RWPE2 (cell line): Measurements from ENCODE around the gene PHLDA1.
"Not testable (repeated sequence)": the region's sequence is repeated elsewhere in the genome, so short reads cannot be mapped to it uniquely, and the experiment has no call there.

Experiments used
- ATAC-seq: fragments of 200-7000 bp; cut with Tn5 transposase; 3 replicates; pipeline ENCODE4 v1.9.1; 2021; ENCODE audit warnings: low read depth
- DNase-seq: peaks from one replicate; pipeline ENCODE4 v3.0.0-alpha.2; 2020; ENCODE audit warnings: low spot score
- H3K27ac ChIP-seq: fragments of 450-650 bp; 2 replicates; pipeline ENCODE4 v1.5.1; 2017; ENCODE audit warnings: mild to moderate bottlenecking; ENCODE audit not compliant: poor library complexity, severe bottlenecking
- H3K27me3 ChIP-seq: fragments of 250-450 bp; sonication (Bioruptor Pico); 2 replicates; pipeline ENCODE4 v1.5.1; 2021; ENCODE audit warnings: mild to moderate bottlenecking, moderate library complexity; ENCODE audit not compliant: insufficient read depth, poor library complexity, severe bottlenecking
- H3K36me3 ChIP-seq: fragments of 250-450 bp; sonication (Bioruptor Pico); 2 replicates; pipeline ENCODE4 v1.5.1; 2020; ENCODE audit warnings: low read depth, mild to moderate bottlenecking, moderate library complexity
- H3K4me1 ChIP-seq: fragments of 250-450 bp; sonication (Bioruptor Pico); 2 replicates; pipeline ENCODE4 v1.5.1; 2021; ENCODE audit warnings: mild to moderate bottlenecking, moderate library complexity; ENCODE audit not compliant: insufficient read depth, poor library complexity, severe bottlenecking
- H3K4me3 ChIP-seq: fragments of 250-450 bp; sonication (Bioruptor Pico); 2 replicates; pipeline ENCODE4 v1.5.1; 2021; ENCODE audit warnings: mild to moderate bottlenecking, moderate library complexity; ENCODE audit not compliant: severe bottlenecking
- H3K9me3 ChIP-seq: fragments of 250-450 bp; sonication (Bioruptor Pico); 2 replicates; pipeline ENCODE4 v1.5.1; 2021; ENCODE audit warnings: mild to moderate bottlenecking, moderate library complexity; ENCODE audit not compliant: severe bottlenecking
- TF ChIP-seq, protein P1 (sequence below): fragments of 450-650 bp; IDR thresholded peaks from one replicate; pipeline ENCODE4 v1.5.1; 2017; ENCODE audit warnings: mild to moderate bottlenecking, moderate library complexity; ENCODE audit not compliant: poor library complexity, severe bottlenecking

The PHLDA1 gene

DNA sequence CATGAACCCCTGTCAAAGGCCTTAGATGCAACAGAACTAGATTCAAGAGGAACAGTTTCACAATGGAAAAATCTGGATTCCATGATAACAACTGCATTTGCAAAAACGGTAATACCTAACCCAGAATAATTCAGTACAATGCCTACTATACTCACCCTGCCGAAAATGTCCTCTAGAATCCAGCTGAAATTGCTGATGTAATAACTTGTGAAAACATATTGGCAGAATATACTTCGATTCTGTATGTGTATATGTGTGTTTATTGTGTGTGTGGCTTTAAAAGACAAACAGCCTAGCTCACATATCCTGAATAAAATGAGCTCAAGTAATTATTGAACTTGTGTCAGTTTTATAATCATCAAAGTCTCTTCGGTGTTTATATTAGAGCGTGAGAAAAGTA is 46.0 kb downstream of the PHLDA1 start:
- no peak for DNase-seq
- H3K27ac ChIP-seq, result no peak overlapping the region
- no peak for ATAC-seq
- H3K4me1 ChIP-seq, result peaks cover 5% of the 10 kb centered on the region
- no peaks in the 10 kb centered on the region for H3K36me3 ChIP-seq
- no peak overlapping the region for H3K4me3 ChIP-seq
- no peaks in the 10 kb centered on the region for H3K27me3 ChIP-seq
- TF ChIP-seq, protein P1, sequence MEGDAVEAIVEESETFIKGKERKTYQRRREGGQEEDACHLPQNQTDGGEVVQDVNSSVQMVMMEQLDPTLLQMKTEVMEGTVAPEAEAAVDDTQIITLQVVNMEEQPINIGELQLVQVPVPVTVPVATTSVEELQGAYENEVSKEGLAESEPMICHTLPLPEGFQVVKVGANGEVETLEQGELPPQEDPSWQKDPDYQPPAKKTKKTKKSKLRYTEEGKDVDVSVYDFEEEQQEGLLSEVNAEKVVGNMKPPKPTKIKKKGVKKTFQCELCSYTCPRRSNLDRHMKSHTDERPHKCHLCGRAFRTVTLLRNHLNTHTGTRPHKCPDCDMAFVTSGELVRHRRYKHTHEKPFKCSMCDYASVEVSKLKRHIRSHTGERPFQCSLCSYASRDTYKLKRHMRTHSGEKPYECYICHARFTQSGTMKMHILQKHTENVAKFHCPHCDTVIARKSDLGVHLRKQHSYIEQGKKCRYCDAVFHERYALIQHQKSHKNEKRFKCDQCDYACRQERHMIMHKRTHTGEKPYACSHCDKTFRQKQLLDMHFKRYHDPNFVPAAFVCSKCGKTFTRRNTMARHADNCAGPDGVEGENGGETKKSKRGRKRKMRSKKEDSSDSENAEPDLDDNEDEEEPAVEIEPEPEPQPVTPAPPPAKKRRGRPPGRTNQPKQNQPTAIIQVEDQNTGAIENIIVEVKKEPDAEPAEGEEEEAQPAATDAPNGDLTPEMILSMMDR, result no peak
- no peaks in the 10 kb centered on the region for H3K9me3 ChIP-seq

DNA sequence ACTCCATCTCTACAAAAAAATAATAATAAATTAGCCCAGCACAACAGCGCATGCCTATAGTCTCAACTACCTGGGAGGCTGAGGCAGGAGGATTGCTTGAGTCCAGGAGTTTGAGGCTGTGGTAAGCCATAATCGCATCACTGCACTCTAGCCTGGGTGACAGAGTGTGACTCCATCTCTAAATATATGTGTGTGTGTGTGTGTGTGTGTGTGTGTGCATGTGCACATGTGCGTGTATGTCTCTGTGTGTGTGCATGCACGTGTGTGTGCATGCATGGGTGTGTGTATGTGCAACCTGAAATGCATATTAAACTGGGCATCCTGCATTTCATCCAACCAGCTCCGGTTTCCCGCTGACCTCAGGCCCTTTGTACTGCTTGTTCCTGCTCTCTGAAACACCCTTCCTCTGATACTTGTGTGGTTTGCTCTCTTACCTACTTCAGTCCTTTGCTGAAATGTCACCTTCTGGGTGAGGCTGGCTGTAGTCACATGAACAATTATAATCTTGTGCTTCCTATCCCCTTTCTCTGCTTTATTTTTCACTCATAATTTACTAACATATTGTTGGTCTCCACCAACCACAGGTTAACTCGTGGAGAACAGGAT is 46.9 kb downstream of the PHLDA1 start:
- no peaks in the 10 kb centered on the region for H3K36me3 ChIP-seq
- H3K4me3 ChIP-seq, result no peak overlapping the region
- no peaks in the 10 kb centered on the region for H3K9me3 ChIP-seq
- H3K27me3 ChIP-seq, result no peaks in the 10 kb centered on the region
- H3K4me1 ChIP-seq, result peaks cover 10% of the 10 kb centered on the region
- no peak for ATAC-seq
- no peak for DNase-seq
- no peak overlapping the region for H3K27ac ChIP-seq
- TF ChIP-seq, protein P1, result no peak

DNA sequence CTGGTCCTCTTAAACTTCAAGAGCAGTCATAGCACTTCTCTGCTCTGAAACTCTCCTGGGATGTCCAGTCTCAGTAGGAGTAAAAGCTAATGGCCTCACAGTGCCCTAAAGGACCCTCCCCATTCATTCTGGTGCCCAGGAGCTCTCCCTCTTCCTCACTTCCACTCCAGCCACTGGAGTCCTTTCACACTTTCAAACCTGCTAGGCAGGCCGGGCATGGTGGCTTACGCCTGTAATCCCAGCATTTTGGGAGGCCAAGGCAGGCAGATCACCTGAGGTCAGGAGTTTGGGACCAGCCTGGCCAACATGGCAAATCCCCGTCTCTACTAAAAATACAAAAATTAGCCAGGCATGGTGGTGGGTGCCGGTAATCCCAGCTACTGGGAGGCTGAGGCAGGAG is 47.7 kb downstream of the PHLDA1 start:
- ATAC-seq, DNase-seq, H3K27me3 ChIP-seq, H3K9me3 ChIP-seq, H3K4me3 ChIP-seq, H3K27ac ChIP-seq, H3K36me3 ChIP-seq: not testable (repeated sequence)
- peaks cover 18% of the 10 kb centered on the region for H3K4me1 ChIP-seq

DNA sequence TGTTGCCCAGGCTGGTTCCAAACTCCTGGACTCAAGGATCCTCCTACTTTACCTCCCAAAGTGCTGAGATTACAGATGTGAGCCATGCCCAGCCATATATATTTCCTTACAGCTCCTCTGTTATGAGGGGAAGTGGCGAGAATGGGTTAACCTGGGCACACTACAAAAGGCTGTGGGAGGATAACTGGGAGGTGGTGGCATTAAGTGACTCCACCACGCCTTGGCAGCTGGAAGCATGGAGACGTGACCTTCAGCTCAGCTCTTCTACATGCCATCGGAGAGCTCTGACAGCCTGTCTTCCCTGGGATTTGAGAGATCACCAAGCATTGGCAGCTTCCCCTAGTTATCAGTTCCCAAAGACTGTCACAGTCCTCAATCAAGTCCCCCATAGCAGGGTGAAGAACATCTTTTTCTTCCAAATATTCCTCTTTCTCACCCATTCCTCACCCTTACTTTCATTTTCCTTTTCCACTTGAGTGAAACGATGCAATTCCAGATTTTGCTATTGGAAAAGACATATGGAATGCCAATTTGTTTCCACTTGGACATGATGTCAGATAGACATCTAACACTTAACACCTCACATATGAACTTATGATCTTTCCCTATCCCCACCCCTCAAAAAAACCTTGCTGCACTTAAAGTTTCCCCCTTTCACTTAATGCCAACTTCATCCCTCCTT is 48.5 kb downstream of the PHLDA1 start:
- TF ChIP-seq, protein P1, result no peak
- ATAC-seq, result no peak
- Histone ChIP-seq H3K9me3 (no peaks in the 10 kb centered on the region), H3K36me3 (no peaks in the 10 kb centered on the region), H3K27me3 (no peaks in the 10 kb centered on the region), H3K4me1 (peaks cover 26% of the 10 kb centered on the region), H3K4me3 (no peak overlapping the region), H3K27ac (peak overlapping the region; percentile 15)
- no peak for DNase-seq

DNA sequence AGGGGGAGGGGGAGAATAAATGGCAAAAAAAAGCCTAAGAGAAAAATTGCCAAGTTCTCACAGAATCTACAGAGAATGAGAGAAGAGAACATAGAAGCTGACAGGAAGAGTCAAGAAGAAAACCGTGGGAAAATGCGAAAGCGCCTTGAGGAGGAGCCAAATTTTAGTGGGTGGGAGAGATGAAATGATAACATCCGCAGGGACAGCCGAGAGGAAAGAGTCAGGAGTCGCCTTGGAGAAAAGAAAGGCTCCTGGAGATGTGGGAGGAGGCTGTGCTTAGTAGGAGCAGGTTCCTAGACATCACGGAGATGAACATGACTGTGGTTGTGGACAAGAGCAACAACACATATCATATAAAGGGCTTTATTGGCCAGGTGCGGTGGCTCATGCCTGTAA is 49.4 kb downstream of the PHLDA1 start:
- H3K4me1 ChIP-seq, result peaks cover 32% of the 10 kb centered on the region
- no peaks in the 10 kb centered on the region for H3K36me3 ChIP-seq
- TF ChIP-seq, protein P1, result no peak
- no peaks in the 10 kb centered on the region for H3K27me3 ChIP-seq
- no peak overlapping the region for H3K4me3 ChIP-seq
- DNase-seq, result no peak
- no peak overlapping the region for H3K27ac ChIP-seq
- no peaks in the 10 kb centered on the region for H3K9me3 ChIP-seq
- ATAC-seq, result no peak
